Uterus (tissue), 4 donors: ENCODE results near the gene IGSF5. TPM values are rescaled to one million over a fixed set of nuclear protein-coding genes. Genes with fewer than 3 reads are reported as not detected.

Experiments
- DNase-seq, 2 donors: peaks; one replicate each; pipeline ENCODE4 v3.0.0-alpha.2; 2019 to 2020
- H3K27ac ChIP-seq, 2 donors: fragments of 200-600 bp; sonication (generic); 1 replicate in 1 of 2; 2 replicates in 1 of 2; pipeline ENCODE4 v1.5.1; 2016 to 2018
- H3K27me3 ChIP-seq, 2 donors: fragments of 200-600 bp; sonication (generic); one replicate each; pipeline ENCODE4 v1.5.1; 2018 to 2019; ENCODE audit warnings: control low read depth in 1 of 2
- H3K36me3 ChIP-seq, 2 donors: fragments of 200-600 bp; sonication (generic); one replicate each; pipeline ENCODE4 v1.5.1; 2019; ENCODE audit warnings: control low read depth in 1 of 2
- H3K4me1 ChIP-seq, 2 donors: fragments of 200-600 bp; sonication (generic); one replicate each; pipeline ENCODE4 v1.5.1; 2018 to 2019; ENCODE audit warnings: control low read depth in 1 of 2
- H3K4me3 ChIP-seq, 2 donors: fragments of 200-600 bp; sonication (generic); 1 replicate in 1 of 2; 2 replicates in 1 of 2; pipeline ENCODE4 v1.5.1; 2018 to 2019; ENCODE audit warnings: mild to moderate bottlenecking in 1 of 2
- H3K9me3 ChIP-seq, 2 donors: fragments of 200-600 bp; sonication (generic); one replicate each; pipeline ENCODE4 v1.5.1; 2019; ENCODE audit warnings: control low read depth in 1 of 2
- CTCF ChIP-seq, 4 experiments: fragments of 200-600 bp in 2 of 4; fragments of 450-650 bp in 2 of 4; sonication (generic) in 2 of 4; IDR thresholded peaks; one replicate each; pipeline ENCODE4 v1.5.1; 2016 to 2019; ENCODE audit warnings: antibody characterized with exemption in 4 of 4, mild to moderate bottlenecking in 2 of 4, moderate library complexity in 1 of 4
- POLR2A ChIP-seq, 2 donors: fragments of 450-650 bp; IDR thresholded peaks; one replicate each; pipeline ENCODE4 v1.6.1; 2016; ENCODE audit warnings: antibody characterized with exemption in 2 of 2, mild to moderate bottlenecking in 1 of 2, moderate library complexity in 1 of 2
- intact Hi-C: fragments of 100-400 bp; cut with DNase I; formaldehyde crosslinking; loops from one replicate; pipeline ENCODE4 v1.15.1; 2023; ENCODE audit warnings: low total_unique reads
- total RNA-seq, 4 donors: library from RNA; depleted of rRNA in 3 of 4; stranded (reverse); fragments of >200 nt in 3 of 4; gene quantifications; one replicate each; pipeline versions ENCODE4 v1.1.0 to v1.2.4, GENCODE V29; 2014 to 2023
- donor health status: DM: yes; HTN: yes; CAD: no.

IGSF5 gene
- total RNA-seq, 4 donors from 2014 or later = 0.27 to 1.0 TPM; not detected in 2

GRCh38 chr21:39788383-39788782 lies 43.4 kb downstream of the IGSF5 start:
- TF ChIP-seq POLR2A (IDR thresholded peaks at IDR 0.05) (no peak), CTCF (IDR thresholded peaks at IDR 0.05) (peak; percentile 45 to 78 (median 70))
- Histone ChIP-seq H3K4me1 (no peaks in the 10 kb centered on the region), H3K4me3 (no peak overlapping the region), H3K36me3 (no peaks in the 10 kb centered on the region), H3K27me3 (no peaks in the 10 kb centered on the region), H3K9me3 (no peaks in the 10 kb centered on the region), H3K27ac (no peak overlapping the region)
- intact Hi-C loops = no loop called here
- peak; percentile 40 to 43 for DNase-seq

GRCh38 chr21:39796466-39796865 lies 51.5 kb downstream of the IGSF5 start:
- Histone ChIP-seq H3K4me3 (no peak overlapping the region), H3K4me1 (no peaks in the 10 kb centered on the region), H3K9me3 (no peaks in the 10 kb centered on the region), H3K27me3 (no peaks in the 10 kb centered on the region), H3K36me3 (no peaks in the 10 kb centered on the region), H3K27ac (no peak overlapping the region)
- intact Hi-C loops = no loop called here
- no peak for TF ChIP-seq CTCF (IDR thresholded peaks at IDR 0.05)
- no peak for TF ChIP-seq POLR2A (IDR thresholded peaks at IDR 0.05)
- DNase-seq = no peak

GRCh38 chr21:39799178-39799577 lies 54.2 kb downstream of the IGSF5 start:
- Histone ChIP-seq H3K4me1 (no peaks in the 10 kb centered on the region), H3K36me3 (no peaks in the 10 kb centered on the region), H3K27me3 (no peaks in the 10 kb centered on the region), H3K9me3 (no peaks in the 10 kb centered on the region), H3K27ac (no peak overlapping the region), H3K4me3 (no peak overlapping the region)
- no peak for TF ChIP-seq CTCF (IDR thresholded peaks at IDR 0.05)
- TF ChIP-seq POLR2A (IDR thresholded peaks at IDR 0.05) = no peak
- no peak for DNase-seq
- intact Hi-C loops = no loop called here

GRCh38 chr21:39800311-39800710 lies 55.3 kb downstream of the IGSF5 start:
- TF ChIP-seq CTCF (IDR thresholded peaks at IDR 0.05) = no peak
- no peak for TF ChIP-seq POLR2A (IDR thresholded peaks at IDR 0.05)
- no peak overlapping the region for H3K4me3 ChIP-seq
- no peaks in the 10 kb centered on the region for H3K9me3 ChIP-seq
- no peaks in the 10 kb centered on the region for H3K4me1 ChIP-seq
- no peak overlapping the region for H3K27ac ChIP-seq
- DNase-seq = no peak
- no peaks in the 10 kb centered on the region for H3K27me3 ChIP-seq
- no peaks in the 10 kb centered on the region for H3K36me3 ChIP-seq
- intact Hi-C loops = no loop called here

- no peak for DNase-seq
- Histone ChIP-seq H3K27me3 (no peaks in the 10 kb centered on the region), H3K27ac (no peak overlapping the region), H3K36me3 (no peaks in the 10 kb centered on the region), H3K4me1 (no peaks in the 10 kb centered on the region), H3K9me3 (no peaks in the 10 kb centered on the region), H3K4me3 (no peak overlapping the region)
- intact Hi-C loops = no loop called here
- TF ChIP-seq POLR2A (IDR thresholded peaks at IDR 0.05) = no peak
- no peak for TF ChIP-seq CTCF (IDR thresholded peaks at IDR 0.05)
Measured at GRCh38 chr21:39802217-39802616, 57.2 kb downstream of the IGSF5 start.
